AG20443 (cell line): ENCODE measurements around the gene KRI1.
"Not testable (repeated sequence)": the region's sequence is repeated elsewhere in the genome, so short reads cannot be mapped to it uniquely, and the experiment has no call there.

Experiments used
- DNase-seq: peaks from one replicate; pipeline ENCODE4 v3.0.0; 2012; ENCODE audit warnings: low spot score, mixed read lengths

KRI1 gene

GRCh38 chr19:10575011-10575716 is 9.4 kb upstream of the KRI1 start:
- no peak for DNase-seq

- no peak for DNase-seq
Observed at GRCh38 chr19:10574462-10574861, 8.7 kb upstream of the KRI1 start.

- DNase-seq: not testable (repeated sequence)
Observed at GRCh38 chr19:10573793-10574192, 8.0 kb upstream of the KRI1 start.

- peak; percentile 95 for DNase-seq
Observed at GRCh38 chr19:10568826-10569651, 3.2 kb upstream of the KRI1 start, which contains the start of gene CDKN2D. Gene CDKN2D, minus strand, starts transcription at chr19:10568979. Its CDS starts 326 bp downstream, at chr19:10568653.

GRCh38 chr19:10568062-10568825 is 2.4 kb upstream of the KRI1 start:
- DNase-seq: no peak

GRCh38 chr19:10567656-10568055 is 1.8 kb upstream of the KRI1 start:
- no peak for DNase-seq

GRCh38 chr19:10566658-10567410 is 1.0 kb upstream of the KRI1 start:
- no peak for DNase-seq

GRCh38 chr19:10566408-10566657 is 523 bp upstream of the KRI1 start:
- no peak for DNase-seq

GRCh38 chr19:10565028-10565566 is 713 bp downstream of the KRI1 start:
- DNase-seq: peak; percentile 79

GRCh38 chr19:10562609-10563008 is 3.2 kb downstream of the KRI1 start:
- no peak for DNase-seq

- DNase-seq: no peak
Observed at GRCh38 chr19:10560154-10560553, 5.7 kb downstream of the KRI1 start.

- no peak for DNase-seq
Observed at GRCh38 chr19:10557603-10558197, 8.1 kb downstream of the KRI1 start.

GRCh38 chr19:10555610-10555973 is 10.2 kb downstream of the KRI1 start:
- no peak for DNase-seq

GRCh38 chr19:10554760-10555609 is 10.8 kb downstream of the KRI1 start:
- no peak for DNase-seq

- DNase-seq: no peak
Observed at GRCh38 chr19:10553943-10554381, 11.8 kb downstream of the KRI1 start.

GRCh38 chr19:10553087-10553667 is 12.6 kb downstream of the KRI1 start:
- no peak for DNase-seq

- peak; percentile 39 for DNase-seq
Observed at GRCh38 chr19:10552510-10553053, 13.2 kb downstream of the KRI1 start.

GRCh38 chr19:10551698-10552301 is 14.0 kb downstream of the KRI1 start:
- peak; percentile 50 for DNase-seq

GRCh38 chr19:10551006-10551405 is 14.8 kb downstream of the KRI1 start:
- DNase-seq: not testable (repeated sequence)
